Tibial nerve (tissue), 4 donors: ENCODE data around the gene TMEM106B.

ENCODE experiments used
- EP300 ChIP-seq, 2 donors: sonication (generic); formaldehyde crosslinking; IDR thresholded peaks; one replicate each; pipeline ENCODE4 v1.6.1; 2017; ENCODE audit warnings: antibody characterized with exemption in 2 of 2, mild to moderate bottlenecking in 1 of 2
- POLR2A ChIP-seq, 2 donors: fragments of 450-650 bp; IDR thresholded peaks; one replicate each; pipeline ENCODE4 v1.6.1; 2017; ENCODE audit warnings: antibody characterized with exemption in 2 of 2, mild to moderate bottlenecking in 2 of 2, moderate library complexity in 2 of 2
- TF ChIP-seq, protein P1 (sequence below), 5 experiments: fragments of 200-600 bp in 3 of 5; fragments of 450-650 bp in 2 of 5; sonication (generic) in 3 of 5; IDR thresholded peaks; one replicate each; pipeline ENCODE4 v1.5.1; 2016 to 2019; ENCODE audit warnings: antibody characterized with exemption in 5 of 5, mild to moderate bottlenecking in 3 of 5, moderate library complexity in 2 of 5

DNA sequence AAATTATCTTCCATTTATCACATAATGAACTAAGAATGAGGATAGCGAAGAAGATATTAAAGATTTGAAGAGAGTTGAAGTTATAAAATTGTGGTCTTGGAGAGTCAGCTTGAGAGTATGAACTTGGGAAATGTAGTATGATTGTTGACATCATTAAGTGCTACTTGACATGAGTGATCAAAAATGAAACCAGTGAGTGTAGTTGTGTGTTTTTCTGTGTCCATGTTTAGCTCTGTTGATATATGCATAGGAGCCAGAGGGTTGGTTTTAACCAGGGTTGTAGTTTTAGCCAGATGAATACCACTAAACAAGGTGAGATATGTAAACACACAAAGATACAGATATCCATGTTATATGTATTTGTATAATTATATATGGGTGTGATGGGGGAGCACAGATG, 6.2 kb downstream of the TMEM106B start:
- TF ChIP-seq, protein P1, sequence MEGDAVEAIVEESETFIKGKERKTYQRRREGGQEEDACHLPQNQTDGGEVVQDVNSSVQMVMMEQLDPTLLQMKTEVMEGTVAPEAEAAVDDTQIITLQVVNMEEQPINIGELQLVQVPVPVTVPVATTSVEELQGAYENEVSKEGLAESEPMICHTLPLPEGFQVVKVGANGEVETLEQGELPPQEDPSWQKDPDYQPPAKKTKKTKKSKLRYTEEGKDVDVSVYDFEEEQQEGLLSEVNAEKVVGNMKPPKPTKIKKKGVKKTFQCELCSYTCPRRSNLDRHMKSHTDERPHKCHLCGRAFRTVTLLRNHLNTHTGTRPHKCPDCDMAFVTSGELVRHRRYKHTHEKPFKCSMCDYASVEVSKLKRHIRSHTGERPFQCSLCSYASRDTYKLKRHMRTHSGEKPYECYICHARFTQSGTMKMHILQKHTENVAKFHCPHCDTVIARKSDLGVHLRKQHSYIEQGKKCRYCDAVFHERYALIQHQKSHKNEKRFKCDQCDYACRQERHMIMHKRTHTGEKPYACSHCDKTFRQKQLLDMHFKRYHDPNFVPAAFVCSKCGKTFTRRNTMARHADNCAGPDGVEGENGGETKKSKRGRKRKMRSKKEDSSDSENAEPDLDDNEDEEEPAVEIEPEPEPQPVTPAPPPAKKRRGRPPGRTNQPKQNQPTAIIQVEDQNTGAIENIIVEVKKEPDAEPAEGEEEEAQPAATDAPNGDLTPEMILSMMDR (IDR thresholded peaks at IDR 0.05): no peak
- TF ChIP-seq EP300 (IDR thresholded peaks at IDR 0.05) (no peak), POLR2A (IDR thresholded peaks at IDR 0.05) (no peak)
